DMS114 treated with DMSO at 0.1 percent for 48 hours (cell line): ENCODE data around the gene HERC6.
A peak's percentile ranks its signal among the peaks of the same experiment; 100 is the strongest.
"Not testable (repeated sequence)": the region's sequence is repeated elsewhere in the genome, so short reads cannot be mapped to it uniquely, and the experiment has no call there.

Experiments used
- DNase-seq: peaks from one replicate; lab custom pipeline; 2025; ENCODE audit not compliant: unreplicated experiment; lab: John Stamatoyannopoulos, UW

The HERC6 gene

GRCh38 chr4:88378691-88379559, at the start of gene HERC6:
Gene HERC6, plus strand, starts transcription at chr4:88378852. Its CDS starts 70 bp downstream, at chr4:88378922.
- peak; percentile 12 for DNase-seq

GRCh38 chr4:88333741-88334405, 44.8 kb upstream of the HERC6 start:
- no peak for DNase-seq

GRCh38 chr4:88335092-88335665, 43.5 kb upstream of the HERC6 start:
- no peak for DNase-seq

- DNase-seq, result no peak
Observed at GRCh38 chr4:88341227-88342192, 37.1 kb upstream of the HERC6 start.

GRCh38 chr4:88346902-88347301, 31.8 kb upstream of the HERC6 start:
- DNase-seq, result not testable (repeated sequence)

GRCh38 chr4:88348761-88349160, 29.9 kb upstream of the HERC6 start:
- DNase-seq, result not testable (repeated sequence)

- no peak for DNase-seq
Observed at GRCh38 chr4:88350786-88351185, 27.9 kb upstream of the HERC6 start.

- DNase-seq, result no peak
Observed at GRCh38 chr4:88352062-88352740, 26.5 kb upstream of the HERC6 start.

GRCh38 chr4:88353324-88353723, 25.3 kb upstream of the HERC6 start:
- no peak for DNase-seq

GRCh38 chr4:88356771-88357170, 21.9 kb upstream of the HERC6 start:
- no peak for DNase-seq

- DNase-seq, result no peak
Observed at GRCh38 chr4:88357262-88357661, 21.4 kb upstream of the HERC6 start.

GRCh38 chr4:88359558-88359957, 19.1 kb upstream of the HERC6 start:
- DNase-seq, result no peak

GRCh38 chr4:88360256-88360655, 18.4 kb upstream of the HERC6 start:
- no peak for DNase-seq

GRCh38 chr4:88360791-88361190, 17.9 kb upstream of the HERC6 start:
- no peak for DNase-seq

GRCh38 chr4:88361217-88361773, 17.4 kb upstream of the HERC6 start:
- not testable (repeated sequence) for DNase-seq

GRCh38 chr4:88366460-88366859, 12.2 kb upstream of the HERC6 start:
- DNase-seq, result no peak

- no peak for DNase-seq
Observed at GRCh38 chr4:88367826-88368225, 10.8 kb upstream of the HERC6 start.

GRCh38 chr4:88369180-88369812, 9.4 kb upstream of the HERC6 start:
- peak; percentile 14 for DNase-seq

GRCh38 chr4:88381123-88381522, 2.5 kb downstream of the HERC6 start:
- no peak for DNase-seq
